ENCODE measurements around the gene NUTM1.

The NUTM1 gene

DNA sequence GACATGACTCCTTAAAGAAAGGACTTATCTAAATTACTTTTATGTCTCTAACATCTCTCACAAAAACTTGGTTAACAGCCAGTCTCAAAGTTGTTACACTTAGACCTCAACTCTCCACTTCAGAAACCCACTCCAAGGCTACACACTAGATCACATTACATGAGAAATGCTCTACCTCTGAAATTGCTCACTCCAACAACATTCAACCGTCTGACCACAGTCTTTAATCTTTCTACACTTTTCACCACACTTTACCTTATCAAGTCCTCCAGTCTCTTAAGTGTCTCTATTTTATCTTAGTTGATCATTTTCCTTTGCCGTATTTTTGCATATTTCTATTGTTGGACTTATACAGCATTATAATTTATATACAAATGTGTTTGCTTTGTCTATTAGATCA, 11.3 kb upstream of the NUTM1 start:
- H3K79me2 ChIP-seq (ENCODE audit: insufficient read depth, low read depth), result no peaks in the 10 kb centered on the region
- no peaks in the 10 kb centered on the region for H3K36me3 ChIP-seq (ENCODE audit: insufficient read depth)
- H3K27ac ChIP-seq, result no peak overlapping the region
- no peak overlapping the region for H3K4me2 ChIP-seq
- no peak overlapping the region for H3K9ac ChIP-seq
- H3K27me3 ChIP-seq (ENCODE audit: insufficient read depth, low read depth), result no peaks in the 10 kb centered on the region
- TF ChIP-seq, protein P1, sequence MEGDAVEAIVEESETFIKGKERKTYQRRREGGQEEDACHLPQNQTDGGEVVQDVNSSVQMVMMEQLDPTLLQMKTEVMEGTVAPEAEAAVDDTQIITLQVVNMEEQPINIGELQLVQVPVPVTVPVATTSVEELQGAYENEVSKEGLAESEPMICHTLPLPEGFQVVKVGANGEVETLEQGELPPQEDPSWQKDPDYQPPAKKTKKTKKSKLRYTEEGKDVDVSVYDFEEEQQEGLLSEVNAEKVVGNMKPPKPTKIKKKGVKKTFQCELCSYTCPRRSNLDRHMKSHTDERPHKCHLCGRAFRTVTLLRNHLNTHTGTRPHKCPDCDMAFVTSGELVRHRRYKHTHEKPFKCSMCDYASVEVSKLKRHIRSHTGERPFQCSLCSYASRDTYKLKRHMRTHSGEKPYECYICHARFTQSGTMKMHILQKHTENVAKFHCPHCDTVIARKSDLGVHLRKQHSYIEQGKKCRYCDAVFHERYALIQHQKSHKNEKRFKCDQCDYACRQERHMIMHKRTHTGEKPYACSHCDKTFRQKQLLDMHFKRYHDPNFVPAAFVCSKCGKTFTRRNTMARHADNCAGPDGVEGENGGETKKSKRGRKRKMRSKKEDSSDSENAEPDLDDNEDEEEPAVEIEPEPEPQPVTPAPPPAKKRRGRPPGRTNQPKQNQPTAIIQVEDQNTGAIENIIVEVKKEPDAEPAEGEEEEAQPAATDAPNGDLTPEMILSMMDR (conservative IDR thresholded peaks at IDR 0.05; ENCODE audit: low read depth, low read length), result no peak
- H3K4me3 ChIP-seq (IDR thresholded peaks at IDR 0.05; ENCODE audit: insufficient read depth, low read depth, low read length), result no peak overlapping the region
- H2AFZ ChIP-seq (ENCODE audit: low read depth), result no peak overlapping the region
- H3K4me1 ChIP-seq (ENCODE audit: low read depth, poor library complexity, severe bottlenecking), result peaks cover 3% of the 10 kb centered on the region
- no peaks in the 10 kb centered on the region for H4K20me1 ChIP-seq (ENCODE audit: insufficient read depth)

DNA sequence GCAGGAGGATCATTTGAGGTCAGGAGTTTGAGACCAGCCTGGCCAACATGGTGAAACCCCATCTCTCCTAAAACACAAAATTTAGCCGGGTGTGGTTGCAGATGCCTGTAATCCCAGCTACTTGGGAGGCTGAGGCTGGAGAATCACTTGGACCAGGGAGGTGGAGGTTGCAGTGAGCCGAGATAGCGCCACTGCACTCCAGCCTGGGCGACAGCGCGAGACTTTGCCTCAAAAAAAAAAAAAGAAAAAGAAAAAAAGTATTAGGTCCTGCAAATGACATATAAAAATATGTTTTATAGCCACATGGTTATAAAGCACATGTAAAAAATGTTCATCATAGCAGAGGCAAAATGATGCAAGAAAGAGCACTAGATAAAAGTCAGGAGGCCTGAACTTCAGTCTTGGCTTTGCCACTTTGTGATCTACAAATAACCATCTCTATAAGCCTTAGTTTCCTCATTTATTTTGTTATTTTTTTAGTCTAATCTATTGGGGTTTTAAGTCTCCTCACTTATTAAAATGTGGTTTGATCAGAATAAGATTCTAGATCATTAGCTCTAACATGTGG, 10.5 kb upstream of the NUTM1 start:
- Histone ChIP-seq H3K27ac (no peak overlapping the region), H3K27me3 (ENCODE audit: insufficient read depth, low read depth) (no peaks in the 10 kb centered on the region), H3K4me2 (no peak overlapping the region), H4K20me1 (ENCODE audit: insufficient read depth) (no peaks in the 10 kb centered on the region), H3K9ac (no peak overlapping the region), H3K36me3 (ENCODE audit: insufficient read depth) (no peaks in the 10 kb centered on the region), H3K79me2 (ENCODE audit: insufficient read depth, low read depth) (no peaks in the 10 kb centered on the region), H3K4me1 (ENCODE audit: low read depth, poor library complexity, severe bottlenecking) (peaks cover 5% of the 10 kb centered on the region), H2AFZ (ENCODE audit: low read depth) (no peak overlapping the region), H3K4me3 (IDR thresholded peaks at IDR 0.05; ENCODE audit: insufficient read depth, low read depth, low read length) (no peak overlapping the region)
- TF ChIP-seq, protein P1 (conservative IDR thresholded peaks at IDR 0.05; ENCODE audit: low read depth, low read length), result no peak

DNA sequence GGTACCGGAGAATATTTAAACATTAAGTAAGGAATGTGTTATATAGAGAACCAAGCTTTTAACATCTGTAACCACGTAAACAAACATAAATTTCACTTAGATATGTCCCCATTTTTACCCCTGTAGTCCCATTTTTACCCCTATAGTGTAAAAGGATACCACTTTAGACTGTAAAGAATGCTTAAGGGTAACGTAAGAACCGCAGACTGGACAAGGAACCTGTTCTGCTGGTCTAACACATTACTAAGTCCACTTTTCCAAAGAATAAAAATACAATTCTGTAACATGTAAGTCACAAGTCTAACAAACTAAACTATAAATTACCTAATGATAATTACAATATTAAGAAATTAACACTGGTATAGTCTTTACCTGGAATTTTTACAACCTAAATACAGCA, 8.4 kb upstream of the NUTM1 start:
- no peak overlapping the region for H3K4me3 ChIP-seq (IDR thresholded peaks at IDR 0.05; ENCODE audit: insufficient read depth, low read depth, low read length)
- H3K4me1 ChIP-seq (ENCODE audit: low read depth, poor library complexity, severe bottlenecking), result peaks cover 5% of the 10 kb centered on the region
- no peak overlapping the region for H3K9ac ChIP-seq
- no peaks in the 10 kb centered on the region for H4K20me1 ChIP-seq (ENCODE audit: insufficient read depth)
- H3K36me3 ChIP-seq (ENCODE audit: insufficient read depth), result no peaks in the 10 kb centered on the region
- H3K27ac ChIP-seq, result no peak overlapping the region
- H2AFZ ChIP-seq (ENCODE audit: low read depth), result no peak overlapping the region
- H3K4me2 ChIP-seq, result no peak overlapping the region
- H3K27me3 ChIP-seq (ENCODE audit: insufficient read depth, low read depth), result no peaks in the 10 kb centered on the region
- TF ChIP-seq, protein P1 (conservative IDR thresholded peaks at IDR 0.05; ENCODE audit: low read depth, low read length), result no peak
- no peaks in the 10 kb centered on the region for H3K79me2 ChIP-seq (ENCODE audit: insufficient read depth, low read depth)

DNA sequence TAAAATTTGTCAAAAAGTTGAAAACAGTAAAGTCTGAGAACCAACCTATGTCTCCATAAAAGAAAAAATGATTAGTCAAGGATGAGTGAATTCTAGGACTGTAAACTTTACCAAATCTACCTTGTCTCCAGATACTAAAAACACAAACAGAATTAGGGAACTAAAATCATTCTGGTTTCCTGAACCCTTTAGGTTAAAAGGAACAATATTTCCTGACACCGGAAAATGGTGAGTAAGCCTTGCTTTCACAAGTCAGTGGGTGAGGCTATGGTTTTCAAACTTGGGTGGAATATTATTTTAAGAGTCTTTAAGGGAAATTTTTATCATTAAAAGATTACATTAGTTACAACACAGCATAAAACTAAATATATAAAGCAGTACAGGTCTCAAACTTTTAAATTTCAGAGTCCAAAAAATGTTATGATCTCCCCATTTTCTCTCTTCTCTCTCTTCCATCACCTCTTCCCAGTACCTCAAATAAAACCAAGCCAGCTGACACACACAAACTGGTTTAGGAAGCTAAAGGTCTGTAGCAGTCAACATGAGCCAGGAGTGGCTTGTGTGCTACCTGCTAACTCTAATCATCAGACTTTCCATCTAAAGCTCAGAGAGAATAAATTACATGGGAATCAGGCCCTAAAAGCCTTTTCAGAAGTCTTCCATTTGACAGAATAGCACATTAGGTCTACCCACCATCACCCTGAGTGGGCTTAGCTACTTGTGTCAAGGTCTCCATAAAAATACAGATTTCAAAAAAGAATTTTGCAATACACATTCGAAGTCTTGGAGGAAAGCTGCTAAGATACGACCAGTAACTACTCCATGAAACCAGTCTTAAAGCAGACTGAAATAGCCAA, 7.7 kb upstream of the NUTM1 start:
- Histone ChIP-seq H3K27ac (no peak overlapping the region), H3K4me1 (ENCODE audit: low read depth, poor library complexity, severe bottlenecking) (peaks cover 5% of the 10 kb centered on the region), H4K20me1 (ENCODE audit: insufficient read depth) (no peaks in the 10 kb centered on the region), H2AFZ (ENCODE audit: low read depth) (no peak overlapping the region), H3K4me3 (IDR thresholded peaks at IDR 0.05; ENCODE audit: insufficient read depth, low read depth, low read length) (no peak overlapping the region), H3K79me2 (ENCODE audit: insufficient read depth, low read depth) (no peaks in the 10 kb centered on the region), H3K4me2 (no peak overlapping the region), H3K27me3 (ENCODE audit: insufficient read depth, low read depth) (no peaks in the 10 kb centered on the region), H3K36me3 (ENCODE audit: insufficient read depth) (no peaks in the 10 kb centered on the region), H3K9ac (no peak overlapping the region)
- TF ChIP-seq, protein P1 (conservative IDR thresholded peaks at IDR 0.05; ENCODE audit: low read depth, low read length), result no peak

All from KMS-11 (cell line).